ENCODE results near the gene PSME2.
"Not testable (repeated sequence)": the region's sequence is repeated elsewhere in the genome, so short reads cannot be mapped to it uniquely, and the experiment has no call there.

The PSME2 gene

DNA sequence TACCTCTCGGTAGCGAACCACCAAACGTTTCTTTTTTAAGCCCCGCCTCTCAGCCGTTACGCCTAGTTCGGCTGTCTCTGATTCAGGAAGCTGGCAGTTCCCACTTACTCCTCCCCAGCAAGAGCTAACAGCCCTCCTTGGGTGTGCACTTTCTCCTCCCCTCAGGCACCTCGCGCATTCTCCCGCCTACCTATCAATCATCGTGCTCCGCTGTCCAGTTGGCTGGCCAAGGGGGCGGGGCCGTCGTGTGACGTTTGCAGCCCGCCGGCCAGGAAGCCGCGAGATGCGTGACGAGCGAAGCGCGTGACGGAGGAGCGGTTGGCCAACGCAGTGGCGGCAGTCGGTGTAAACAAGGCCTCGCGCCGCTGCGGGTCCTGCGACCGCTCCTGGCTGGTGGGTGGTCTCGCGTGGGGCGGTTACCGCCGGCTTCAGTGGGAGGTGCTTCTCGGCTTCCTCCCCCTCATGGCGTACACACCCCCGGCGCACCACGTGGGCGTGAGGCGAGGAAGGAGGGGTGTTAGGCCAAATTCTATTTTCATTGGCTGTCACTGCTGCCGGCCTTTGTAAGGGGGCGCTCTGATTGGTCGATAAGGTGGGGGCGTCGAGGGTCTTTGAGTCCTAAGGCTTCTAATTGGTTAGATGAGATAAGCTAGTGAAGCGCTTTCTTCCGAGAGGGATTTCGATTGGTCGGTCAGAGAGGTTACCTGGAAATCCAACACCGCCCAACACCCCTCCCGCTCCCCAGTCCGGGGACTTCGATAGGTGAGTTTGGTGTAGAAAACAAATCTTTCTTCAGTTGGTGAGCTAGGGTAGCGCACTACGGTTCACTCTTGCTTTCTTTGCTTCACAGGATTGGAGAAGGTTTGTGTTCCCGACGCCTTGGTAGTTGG, 31.6 kb downstream of the PSME2 start, which contains the start of the genes DCAF11 and NRL:
DCAF11 (plus strand) TSS at position 246 of the 890 bp plus-strand sequence. CDS start 818 bp downstream, outside the sequence.
NRL (minus strand) TSS at position 418 of the 890 bp plus-strand sequence. CDS start 32,101 bp downstream, outside the sequence.
- DNase-seq (ENCODE audit: low spot score): peak; percentile 99

DNA sequence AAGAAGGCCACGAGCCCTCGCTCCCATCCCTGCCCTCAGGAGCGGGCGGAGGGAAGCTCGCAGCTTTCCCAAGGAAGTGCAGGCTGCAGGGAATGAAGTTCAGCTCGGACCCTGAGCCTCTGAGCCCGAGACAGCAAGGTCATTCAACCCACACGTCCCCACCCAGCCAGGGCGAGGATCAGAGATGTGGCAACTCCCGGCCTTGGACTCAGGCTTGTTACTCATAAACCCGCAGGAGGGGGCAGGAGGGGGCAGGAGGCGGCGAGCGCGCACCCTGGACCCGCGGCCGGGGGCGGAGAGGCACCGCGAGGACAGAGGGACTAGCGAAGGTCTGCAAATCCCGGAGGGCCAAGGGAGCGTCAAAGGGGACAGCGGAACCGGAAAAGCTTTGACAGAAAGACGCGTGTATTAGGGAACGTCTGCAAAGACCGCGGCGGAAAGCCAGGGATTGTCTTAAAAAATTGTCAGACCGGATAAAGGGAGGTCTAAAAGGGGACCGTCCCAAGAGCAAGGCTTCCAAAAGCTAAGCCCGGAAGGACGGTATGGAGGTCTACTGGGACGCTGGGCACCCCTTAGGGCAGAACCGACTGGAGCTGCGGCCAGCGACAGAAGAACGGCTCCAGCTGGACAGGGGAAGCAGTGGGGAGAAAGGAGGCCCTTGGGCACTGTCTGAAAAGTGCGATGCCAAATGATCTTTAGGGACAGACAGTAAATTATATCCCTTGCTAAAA, 32.4 kb downstream of the PSME2 start:
- DNase-seq (ENCODE audit: low spot score): peak; percentile 87

DNA sequence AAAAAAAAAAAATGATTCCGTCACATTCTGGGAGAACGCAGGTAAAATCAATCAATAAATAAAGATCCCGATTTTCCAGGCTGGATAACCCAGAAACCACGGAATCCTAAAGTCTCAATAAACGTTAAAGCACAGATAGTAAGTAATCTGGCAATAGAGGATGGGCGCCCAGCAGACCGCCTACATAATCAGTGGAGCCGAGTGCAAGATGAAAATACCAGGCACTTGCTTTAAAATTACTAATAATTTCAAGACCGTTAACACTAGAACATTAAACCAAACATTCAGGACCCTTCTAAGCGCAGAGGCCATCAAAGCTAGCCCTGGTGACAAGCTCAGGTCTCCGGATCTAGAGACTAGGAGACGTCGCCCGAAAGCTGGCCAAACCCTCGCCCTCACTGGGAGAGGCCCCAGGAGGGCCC, 33.0 kb downstream of the PSME2 start:
- no peak for DNase-seq (ENCODE audit: low spot score)

DNA sequence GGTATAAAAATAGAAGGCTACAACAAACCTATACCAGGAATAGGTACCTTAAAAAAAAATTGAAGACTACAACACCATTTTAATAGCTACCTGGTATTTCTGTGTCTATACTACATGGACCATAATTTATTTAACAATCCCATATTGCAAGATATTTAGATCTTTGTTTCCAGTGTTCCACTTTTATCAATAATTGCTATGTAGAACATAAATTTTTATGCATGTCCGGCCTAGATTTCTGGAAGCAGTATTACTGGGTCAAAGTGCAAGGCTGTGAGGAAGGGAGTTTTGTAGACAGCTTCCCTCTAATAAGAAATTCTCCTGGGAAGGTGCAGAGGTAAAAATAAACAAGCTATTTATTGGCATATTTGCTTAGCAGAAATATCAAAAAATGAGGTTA, 35.9 kb downstream of the PSME2 start:
- DNase-seq (ENCODE audit: low spot score): no peak

DNA sequence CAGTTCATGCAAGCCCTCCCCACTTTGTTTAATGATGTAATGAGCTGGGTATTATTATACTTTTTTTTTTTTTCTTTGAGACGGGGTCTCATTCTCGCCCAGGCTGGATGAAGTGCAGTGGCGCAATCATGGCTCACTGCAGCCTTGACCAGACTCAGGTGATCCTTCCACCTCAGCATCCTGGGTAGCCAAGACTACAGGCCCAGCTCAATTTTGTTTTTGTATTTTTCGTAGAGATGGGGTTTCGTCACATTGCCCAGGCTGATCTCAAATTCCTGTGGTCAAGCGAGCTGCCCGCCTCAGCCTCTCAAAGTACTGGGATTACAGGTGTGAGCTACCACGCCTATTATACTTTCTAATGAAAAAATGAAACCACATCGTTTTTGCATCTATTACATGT, 36.4 kb downstream of the PSME2 start:
- DNase-seq (ENCODE audit: low spot score): no peak

DNA sequence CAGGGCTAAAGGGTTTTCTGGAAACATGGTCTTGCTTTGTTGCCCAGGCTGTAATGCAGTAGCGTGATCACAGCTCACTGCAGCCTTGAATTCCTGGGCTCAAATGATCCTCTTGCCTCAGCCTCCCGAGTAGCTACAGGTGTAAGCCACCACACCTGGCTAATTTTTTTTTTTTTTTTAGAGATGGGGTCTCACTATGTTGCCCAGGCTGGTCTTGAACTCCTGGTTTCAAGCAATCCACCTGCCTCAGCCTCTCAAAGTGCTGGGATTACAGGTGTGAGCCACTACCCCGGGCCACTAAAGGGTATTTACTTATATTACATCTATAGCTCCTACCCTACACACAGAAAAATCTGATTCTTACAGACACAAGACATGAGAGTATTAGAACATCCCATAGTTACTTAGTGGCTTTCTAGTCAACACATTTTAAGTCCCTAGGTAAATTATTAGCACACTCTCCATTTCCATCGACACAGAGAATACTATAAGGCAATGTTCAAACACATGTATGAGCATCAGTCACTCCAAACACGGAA, 38.0 kb downstream of the PSME2 start:
- DNase-seq (ENCODE audit: low spot score): no peak

DNA sequence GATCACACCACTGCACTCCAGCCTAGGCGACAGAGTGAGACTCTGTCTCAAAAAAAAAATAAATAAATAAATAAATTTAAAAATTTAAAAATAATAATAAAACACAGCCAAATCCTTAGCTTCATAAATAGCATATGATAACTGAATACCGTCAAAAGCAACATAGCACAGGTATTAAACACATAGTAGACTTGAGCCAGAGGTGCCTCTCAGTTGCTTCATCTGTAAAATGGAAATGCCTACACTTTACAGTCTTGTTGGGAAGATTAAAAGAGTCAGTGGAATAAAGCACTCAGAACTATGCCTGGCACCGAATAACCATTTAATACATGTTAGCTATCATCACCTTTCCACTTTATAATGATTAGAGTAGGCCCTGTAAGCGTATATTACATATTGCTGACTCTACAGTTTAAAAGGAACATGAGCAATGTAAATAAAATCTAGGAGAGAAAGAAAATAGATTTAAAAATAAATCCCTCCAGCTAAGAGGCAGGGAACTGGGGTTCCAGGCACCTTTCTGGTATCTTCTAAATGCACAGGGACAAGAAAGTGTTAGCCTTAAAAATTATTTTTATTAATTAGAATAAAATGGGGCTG, 39.6 kb downstream of the PSME2 start:
- DNase-seq (ENCODE audit: low spot score): no peak

DNA sequence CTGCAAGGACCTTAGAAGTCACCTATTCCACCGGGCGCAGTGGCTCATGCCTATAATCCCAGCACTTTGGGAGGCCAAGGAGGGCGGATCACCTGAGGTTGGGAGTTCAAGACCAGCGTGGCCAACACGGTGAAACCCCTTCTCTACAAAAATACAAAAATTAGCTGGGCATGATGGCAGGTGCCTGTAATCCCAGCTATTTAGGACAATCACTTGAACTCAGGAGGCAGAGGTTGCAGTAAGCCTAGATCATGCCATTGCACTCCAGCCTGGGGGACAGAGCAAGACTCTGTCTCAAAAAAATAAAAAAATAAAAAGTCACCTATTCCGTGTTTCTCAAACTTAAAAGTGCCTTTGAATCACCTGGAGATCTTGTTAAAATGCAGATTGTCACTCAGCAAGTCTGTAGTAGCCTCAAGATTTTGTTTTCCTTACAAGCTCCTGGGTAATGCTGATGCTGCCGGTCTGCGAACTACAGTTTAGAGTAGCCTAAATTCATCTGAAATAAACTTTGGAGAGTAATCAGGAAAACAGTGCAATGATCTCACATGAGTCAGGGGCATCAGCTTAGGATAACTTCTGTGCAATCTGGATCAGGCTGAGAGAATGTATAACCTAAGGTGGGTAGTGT, 40.7 kb downstream of the PSME2 start:
- not testable (repeated sequence) for DNase-seq (ENCODE audit: low spot score)

DNA sequence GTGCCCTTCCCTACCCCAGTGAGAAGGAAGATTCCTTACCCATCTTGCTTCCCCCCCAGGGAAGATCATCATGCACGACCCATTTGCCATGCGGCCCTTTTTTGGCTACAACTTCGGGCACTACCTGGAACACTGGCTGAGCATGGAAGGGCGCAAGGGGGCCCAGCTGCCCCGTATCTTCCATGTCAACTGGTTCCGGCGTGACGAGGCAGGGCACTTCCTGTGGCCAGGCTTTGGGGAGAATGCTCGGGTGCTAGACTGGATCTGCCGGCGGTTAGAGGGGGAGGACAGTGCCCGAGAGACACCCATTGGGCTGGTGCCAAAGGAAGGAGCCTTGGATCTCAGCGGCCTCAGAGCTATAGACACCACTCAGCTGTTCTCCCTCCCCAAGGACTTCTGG, 43.0 kb downstream of the PSME2 start:
- no peak for DNase-seq (ENCODE audit: low spot score)

DNA sequence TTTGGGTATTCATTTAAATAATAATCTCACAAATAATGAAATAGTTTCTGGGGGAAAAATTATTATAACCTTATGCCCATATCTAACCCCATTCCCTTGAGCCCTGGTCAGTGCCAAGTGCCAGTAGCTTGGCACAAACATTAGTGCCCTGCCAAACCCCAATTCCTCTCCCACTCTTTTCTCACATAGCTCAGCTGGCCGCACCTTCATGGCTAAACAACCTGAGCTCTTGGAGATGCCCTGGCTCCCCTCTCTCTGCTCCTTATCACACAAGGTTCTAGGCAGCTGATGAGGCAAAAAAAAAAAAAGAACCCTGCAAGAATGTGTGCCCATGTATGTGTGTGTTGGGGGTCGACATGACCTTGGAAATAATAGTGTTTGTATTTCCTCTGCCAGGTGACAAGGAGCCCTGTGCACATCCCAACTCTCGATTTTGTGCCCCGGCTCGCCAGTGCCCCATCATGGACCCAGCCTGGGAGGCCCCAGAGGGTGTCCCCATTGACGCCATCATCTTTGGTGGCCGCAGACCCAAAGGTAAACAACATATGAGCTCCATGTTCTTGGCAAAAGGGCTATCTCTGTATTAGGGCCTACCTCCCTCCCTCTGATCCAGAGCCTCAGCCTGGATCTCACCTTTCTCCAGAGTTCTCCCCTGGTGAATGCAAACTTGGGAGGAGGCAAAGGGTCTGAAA, 43.9 kb downstream of the PSME2 start:
- DNase-seq (ENCODE audit: low spot score): no peak

DNA sequence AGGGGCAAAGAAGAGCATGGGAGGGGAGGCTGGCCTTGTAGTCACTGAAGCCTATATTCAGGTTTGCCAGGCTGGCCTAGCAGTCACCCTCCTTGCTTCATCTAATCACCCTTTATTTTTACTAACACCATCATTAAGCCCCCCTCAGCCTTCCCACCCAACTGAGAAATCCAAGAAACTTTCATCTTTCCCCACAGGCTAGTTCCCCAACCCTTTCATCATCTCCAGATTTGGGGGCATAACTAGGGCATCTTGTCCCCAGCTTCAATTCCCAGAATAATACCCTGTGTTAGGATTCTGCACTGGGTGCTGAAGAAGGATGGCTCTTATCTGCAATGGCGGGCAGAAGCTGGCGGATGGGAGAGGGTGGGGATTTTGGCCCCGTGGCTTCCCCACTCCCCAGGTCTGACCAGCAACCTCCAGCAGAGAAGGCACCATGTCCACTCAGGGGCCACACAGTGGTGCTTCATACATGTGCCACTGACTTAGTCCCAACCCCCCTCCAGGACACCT, 45.4 kb downstream of the PSME2 start:
- DNase-seq (ENCODE audit: low spot score): no peak

DNA sequence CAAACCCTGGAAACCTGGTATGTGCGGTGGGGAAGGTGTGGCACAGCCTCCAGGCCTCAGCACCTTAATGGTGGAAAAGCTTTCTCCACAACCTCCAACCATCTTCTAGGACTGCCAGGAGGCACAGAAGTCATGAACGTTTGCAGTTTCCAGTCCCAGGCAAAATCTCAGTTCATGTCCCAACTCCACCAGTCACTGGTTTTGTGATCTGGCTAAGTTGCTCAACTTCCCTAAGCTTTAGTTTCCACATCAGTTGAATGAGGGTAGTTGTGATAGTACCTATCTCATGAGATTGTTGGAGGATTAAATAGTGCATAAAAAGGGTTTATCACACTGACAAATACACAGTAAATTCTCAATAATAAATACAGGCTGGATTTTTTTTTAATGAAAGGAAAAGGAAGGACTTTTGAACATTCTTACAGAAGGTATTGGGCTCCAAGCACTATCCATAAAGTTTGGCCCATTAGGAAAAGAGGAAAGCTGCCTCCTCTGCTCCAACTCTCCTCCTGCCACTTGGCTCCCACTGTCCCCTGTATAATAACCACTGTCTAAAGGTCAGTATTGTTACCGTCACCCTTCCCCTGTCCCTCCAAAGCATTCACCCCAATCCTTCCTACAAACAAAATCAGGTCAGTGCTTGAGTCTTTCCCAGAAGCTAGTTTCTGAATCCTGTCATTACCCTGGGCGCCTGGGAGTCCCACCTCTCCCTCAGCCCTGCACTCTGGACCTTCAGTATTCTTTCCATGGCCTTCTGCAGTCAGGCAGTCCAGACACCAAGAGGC, 46.0 kb downstream of the PSME2 start:
- DNase-seq (ENCODE audit: low spot score): no peak

DNA sequence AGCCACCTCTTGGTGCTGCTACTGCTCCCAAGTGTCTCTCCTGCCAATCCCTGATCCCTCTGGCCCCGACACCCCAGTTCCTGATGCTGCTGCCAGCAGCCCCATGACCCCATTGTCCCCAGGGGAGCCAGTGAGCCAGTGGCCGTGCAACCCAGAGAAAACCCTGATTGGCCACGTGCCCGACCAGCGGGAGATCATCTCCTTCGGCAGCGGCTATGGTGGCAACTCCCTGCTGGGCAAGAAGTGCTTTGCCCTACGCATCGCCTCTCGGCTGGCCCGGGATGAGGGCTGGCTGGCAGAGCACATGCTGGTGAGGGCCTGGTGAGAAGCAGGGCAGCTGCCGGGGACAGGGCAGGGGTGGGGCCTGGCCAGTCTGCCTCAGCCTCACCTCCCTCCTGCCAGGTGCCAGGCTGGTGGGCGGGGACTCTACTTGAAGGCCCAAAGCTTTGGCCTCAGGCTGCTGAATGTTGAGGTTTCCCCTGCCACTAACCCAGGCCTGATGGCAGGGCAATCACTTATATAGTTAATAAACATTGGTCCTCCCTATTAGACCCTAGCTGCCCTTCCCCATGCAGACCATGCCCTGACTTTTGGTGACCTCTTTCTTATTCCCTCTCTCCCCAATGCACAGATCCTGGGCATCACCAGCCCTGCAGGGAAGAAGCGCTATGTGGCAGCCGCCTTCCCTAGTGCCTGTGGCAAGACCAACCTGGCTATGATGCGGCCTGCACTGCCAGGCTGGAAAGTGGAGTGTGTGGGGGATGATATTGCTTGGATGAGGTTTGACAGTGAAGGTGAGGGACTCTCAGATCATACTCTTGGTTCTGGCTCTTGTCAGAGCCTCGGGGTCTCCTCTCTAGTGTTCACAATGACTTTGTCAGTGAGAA, 47.2 kb downstream of the PSME2 start:
- DNase-seq (ENCODE audit: low spot score): no peak

DNA sequence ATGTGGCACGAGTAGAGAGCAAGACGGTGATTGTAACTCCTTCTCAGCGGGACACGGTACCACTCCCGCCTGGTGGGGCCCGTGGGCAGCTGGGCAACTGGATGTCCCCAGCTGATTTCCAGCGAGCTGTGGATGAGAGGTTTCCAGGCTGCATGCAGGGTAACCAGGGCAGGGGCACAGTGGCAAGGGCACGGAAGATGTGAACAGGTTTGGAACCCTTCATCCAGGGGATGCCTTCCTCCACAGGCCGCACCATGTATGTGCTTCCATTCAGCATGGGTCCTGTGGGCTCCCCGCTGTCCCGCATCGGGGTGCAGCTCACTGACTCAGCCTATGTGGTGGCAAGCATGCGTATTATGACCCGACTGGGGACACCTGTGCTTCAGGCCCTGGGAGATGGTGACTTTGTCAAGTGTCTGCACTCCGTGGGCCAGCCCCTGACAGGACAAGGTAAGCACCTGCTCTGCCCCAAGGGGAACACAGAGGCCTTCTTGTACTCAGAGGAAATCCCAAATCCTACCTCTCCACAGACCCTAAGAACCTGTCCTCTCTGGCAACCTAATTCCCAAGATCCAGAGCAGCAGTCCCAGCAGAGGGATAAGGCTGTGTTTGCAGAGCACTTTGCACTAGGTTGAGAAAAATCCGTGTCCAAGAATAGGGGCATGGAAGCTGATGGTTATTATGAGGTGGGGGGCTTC, 48.0 kb downstream of the PSME2 start:
- no peak for DNase-seq (ENCODE audit: low spot score)

DNA sequence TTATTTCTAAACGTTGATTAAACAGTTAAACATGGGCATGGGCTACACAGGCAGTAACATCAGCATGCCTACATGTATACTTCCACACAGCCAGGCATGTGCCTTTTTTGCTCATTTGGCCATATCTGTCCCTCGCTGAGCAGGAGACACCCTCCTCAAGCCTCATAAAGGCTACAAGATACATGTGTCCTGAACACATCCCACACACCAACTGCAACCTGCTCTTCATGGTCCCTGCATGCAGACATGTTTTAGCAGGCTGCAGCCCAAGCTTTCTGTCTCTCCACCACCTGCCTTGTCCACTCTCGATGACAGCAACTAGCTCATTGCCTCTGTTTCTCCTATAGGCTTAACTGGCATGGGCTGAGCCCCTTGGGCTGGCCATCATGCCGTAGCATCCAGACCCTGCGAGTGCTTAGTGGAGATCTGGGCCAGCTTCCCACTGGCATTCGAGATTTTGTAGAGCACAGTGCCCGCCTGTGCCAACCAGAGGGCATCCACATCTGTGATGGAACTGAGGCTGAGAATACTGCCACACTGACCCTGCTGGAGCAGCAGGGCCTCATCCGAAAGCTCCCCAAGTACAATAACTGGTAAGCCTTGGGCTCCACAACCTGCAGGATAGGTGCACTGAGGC, 49.7 kb downstream of the PSME2 start:
- DNase-seq (ENCODE audit: low spot score): no peak

DNA sequence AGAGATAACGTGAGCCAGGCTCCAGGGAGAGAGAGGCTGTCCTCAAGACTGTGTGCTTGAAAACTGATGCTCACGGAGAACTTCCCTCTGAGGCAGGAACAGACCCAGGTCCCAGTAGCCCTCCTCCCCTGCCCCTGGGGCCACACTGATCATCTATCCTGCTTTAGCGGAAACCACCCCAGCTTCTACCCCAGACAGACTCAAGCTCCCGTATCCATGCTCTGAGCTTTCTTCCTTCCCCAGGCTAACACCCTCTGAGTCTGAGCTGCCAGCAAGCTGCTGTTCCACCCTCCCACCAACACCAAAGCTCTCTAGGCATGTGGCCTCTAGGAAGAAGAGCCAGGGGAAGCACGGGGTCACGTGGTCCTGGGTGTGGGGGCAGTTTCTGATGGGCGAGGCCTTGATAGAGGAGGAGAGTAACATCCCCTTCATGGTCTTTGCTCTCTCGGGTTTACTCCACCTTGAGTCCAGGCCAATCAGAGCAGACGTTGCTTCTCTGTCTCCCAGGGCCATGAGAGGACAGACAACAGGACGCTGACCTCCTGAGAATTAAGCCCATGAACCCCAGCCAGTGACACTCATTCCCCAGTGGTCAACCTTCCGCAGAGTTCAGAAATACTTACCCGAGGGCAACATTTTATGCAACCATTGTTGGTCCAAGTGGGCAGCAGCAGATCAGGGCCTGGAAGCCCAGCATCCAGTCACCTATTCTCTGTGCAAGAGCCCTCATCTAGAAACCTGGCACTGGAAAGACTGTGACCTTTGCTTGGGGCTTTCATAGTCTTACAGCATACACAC, 50.9 kb downstream of the PSME2 start:
- no peak for DNase-seq (ENCODE audit: low spot score)

DNA sequence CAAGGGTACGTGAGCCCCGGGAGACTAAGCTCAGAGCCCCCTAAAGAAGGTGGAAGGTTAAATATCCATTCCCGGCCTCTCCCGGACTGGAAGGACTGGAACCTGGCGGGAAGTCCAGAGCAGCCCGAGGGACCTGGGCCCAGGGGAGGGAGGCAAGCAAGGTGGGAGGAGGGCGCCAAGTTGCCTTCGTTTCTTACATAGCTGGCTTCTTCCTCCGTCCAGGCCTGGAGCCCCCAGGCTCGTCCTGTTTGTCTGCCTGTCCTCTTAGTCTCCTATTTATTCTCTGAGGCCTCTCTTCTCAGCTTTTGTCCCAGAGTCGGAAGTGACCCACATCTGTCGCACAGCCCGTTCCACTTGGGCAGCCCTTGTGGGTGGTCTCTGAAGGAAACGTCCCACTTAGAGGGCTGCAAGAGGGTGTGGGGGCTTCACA, 51.6 kb downstream of the PSME2 start:
- DNase-seq (ENCODE audit: low spot score): no peak
